Measurements from ENCODE around the gene SYCP3.

DNA sequence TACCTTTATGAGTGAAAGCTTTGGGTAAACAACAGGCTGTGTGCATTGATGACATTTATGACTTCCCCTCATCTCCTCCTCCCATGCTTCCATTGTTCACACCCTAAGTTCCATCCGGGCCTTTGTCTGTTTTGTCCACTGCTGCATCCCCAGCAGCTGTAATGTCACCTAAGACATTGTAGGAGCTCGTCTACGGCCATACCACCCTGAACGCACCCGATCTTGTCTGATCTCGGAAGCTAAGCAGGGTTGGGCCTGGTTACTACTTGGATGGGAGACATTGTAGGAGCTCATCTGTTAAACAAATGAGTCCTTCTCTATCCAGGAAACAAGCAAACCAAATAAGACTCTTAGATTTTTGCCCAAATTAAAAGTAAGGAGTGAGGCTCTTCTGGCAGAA lies 40.4 kb upstream of the SYCP3 start:
- TF ChIP-seq CTCF (IDR thresholded peaks at IDR 0.05): no peak
- TF ChIP-seq POLR2A (IDR thresholded peaks at IDR 0.05): no peak
